Measurements from ENCODE around the gene DDX25. TPM values are rescaled to one million over a fixed set of nuclear protein-coding genes. Genes with fewer than 3 reads are reported as not detected.

The DDX25 gene
- total and polyA plus RNA-seq, 9 donors = 0.22 to 0.77 (median 0.35) TPM

GRCh38 chr11:125974284-125974683 lies 70.0 kb downstream of the DDX25 start:
- H3K36me3 ChIP-seq (ENCODE audit: control insufficient read depth, insufficient read depth, low read length) = peaks cover 5% of the 10 kb centered on the region
- no peak for DNase-seq

GRCh38 chr11:125975634-125976033 lies 71.3 kb downstream of the DDX25 start:
- H3K4me1 ChIP-seq (ENCODE audit: control insufficient read depth, insufficient read depth, low read length) = no peaks in the 10 kb centered on the region
- no CpG with 5 or more reads among the region's 6 CpGs for WGBS (ENCODE audit: insufficient coverage)
- no peaks in the 10 kb centered on the region for H3K27me3 ChIP-seq (ENCODE audit: control insufficient read depth, insufficient read depth, low read length)
- no peak for DNase-seq
- no peaks in the 10 kb centered on the region for H3K9me3 ChIP-seq (replicated peaks; ENCODE audit: control insufficient read depth, low read depth, low read length)
- H3K27ac ChIP-seq (ENCODE audit: low read length) = no peak overlapping the region
- no peak overlapping the region for H3K4me3 ChIP-seq (ENCODE audit: low read length)
- H3K36me3 ChIP-seq (ENCODE audit: control insufficient read depth, insufficient read depth, low read length) = peaks cover 3% of the 10 kb centered on the region

More at GRCh38 chr11:125974284-125974683, 70.0 kb downstream of the DDX25 start:
- Histone ChIP-seq H3K27me3 (ENCODE audit: control insufficient read depth, insufficient read depth, low read length) (no peaks in the 10 kb centered on the region), H3K9me3 (replicated peaks; ENCODE audit: control insufficient read depth, low read depth, low read length) (no peaks in the 10 kb centered on the region), H3K27ac (ENCODE audit: low read length) (no peak overlapping the region), H3K4me1 (ENCODE audit: control insufficient read depth, insufficient read depth, low read length) (no peaks in the 10 kb centered on the region), H3K4me3 (ENCODE audit: low read length) (no peak overlapping the region)

GRCh38 chr11:125976156-125976555 lies 71.8 kb downstream of the DDX25 start:
- Histone ChIP-seq H3K27ac (ENCODE audit: low read length) (no peak overlapping the region), H3K27me3 (ENCODE audit: control insufficient read depth, insufficient read depth, low read length) (no peaks in the 10 kb centered on the region), H3K4me1 (ENCODE audit: control insufficient read depth, insufficient read depth, low read length) (no peaks in the 10 kb centered on the region), H3K4me3 (ENCODE audit: low read length) (no peak overlapping the region), H3K9me3 (replicated peaks; ENCODE audit: control insufficient read depth, low read depth, low read length) (no peaks in the 10 kb centered on the region), H3K36me3 (ENCODE audit: control insufficient read depth, insufficient read depth, low read length) (peaks cover 7% of the 10 kb centered on the region)
- no peak for DNase-seq

GRCh38 chr11:125977333-125977732 lies 73.0 kb downstream of the DDX25 start:
- Histone ChIP-seq H3K36me3 (ENCODE audit: control insufficient read depth, insufficient read depth, low read length) (peaks cover 7% of the 10 kb centered on the region), H3K27ac (ENCODE audit: low read length) (no peak overlapping the region), H3K4me1 (ENCODE audit: control insufficient read depth, insufficient read depth, low read length) (no peaks in the 10 kb centered on the region), H3K9me3 (replicated peaks; ENCODE audit: control insufficient read depth, low read depth, low read length) (no peaks in the 10 kb centered on the region), H3K4me3 (ENCODE audit: low read length) (no peak overlapping the region), H3K27me3 (ENCODE audit: control insufficient read depth, insufficient read depth, low read length) (no peaks in the 10 kb centered on the region)
- no CpG with 5 or more reads among the region's 3 CpGs for WGBS (ENCODE audit: insufficient coverage)
- DNase-seq = no peak

GRCh38 chr11:125978181-125978716 lies 73.9 kb downstream of the DDX25 start:
- Histone ChIP-seq H3K9me3 (replicated peaks; ENCODE audit: control insufficient read depth, low read depth, low read length) (no peaks in the 10 kb centered on the region), H3K27ac (ENCODE audit: low read length) (peak overlapping the region; percentile 47), H3K36me3 (ENCODE audit: control insufficient read depth, insufficient read depth, low read length) (peaks cover 10% of the 10 kb centered on the region), H3K27me3 (ENCODE audit: control insufficient read depth, insufficient read depth, low read length) (no peaks in the 10 kb centered on the region), H3K4me3 (ENCODE audit: low read length) (no peak overlapping the region), H3K4me1 (ENCODE audit: control insufficient read depth, insufficient read depth, low read length) (no peaks in the 10 kb centered on the region)
- no peak for DNase-seq
- WGBS (ENCODE audit: insufficient coverage) = no CpG with 5 or more reads among the region's 6 CpGs

Other genes with a start within 250 kb of the DDX25 start
- gene ACRV1, start 223.7 kb upstream of the DDX25 start, total RNA-seq = not detected
- gene ACRV1, start 223.7 kb upstream of the DDX25 start, polyA plus RNA-seq (ENCODE audit: insufficient read depth in 1 of 8, insufficient read length in 8 of 8, low replicate concordance in 1 of 8) = under 1 TPM; 0.26 to 0.78 (median 0.37) TPM
- gene PATE1, start 158.2 kb upstream of the DDX25 start, total RNA-seq = not detected
- gene PATE1, start 158.2 kb upstream of the DDX25 start, polyA plus RNA-seq (ENCODE audit: insufficient read depth in 1 of 8, insufficient read length in 8 of 8, low replicate concordance in 1 of 8) = not detected
- 0.13 TPM for gene PATE2, start 125.7 kb upstream of the DDX25 start, total RNA-seq
- gene PATE2, start 125.7 kb upstream of the DDX25 start, polyA plus RNA-seq (ENCODE audit: insufficient read depth in 1 of 8, insufficient read length in 8 of 8, low replicate concordance in 1 of 8) = under 1 TPM in 2 of 8 donors, not detected in 6; 0.07 to 0.17 TPM
- not detected for gene PATE3, start 116.4 kb upstream of the DDX25 start, total RNA-seq
- not detected for gene PATE3, start 116.4 kb upstream of the DDX25 start, polyA plus RNA-seq (ENCODE audit: insufficient read depth in 1 of 8, insufficient read length in 8 of 8, low replicate concordance in 1 of 8)
- not detected for gene PATE4, start 71.2 kb upstream of the DDX25 start, total RNA-seq
- gene PATE4, start 71.2 kb upstream of the DDX25 start, polyA plus RNA-seq (ENCODE audit: insufficient read depth in 1 of 8, insufficient read length in 8 of 8, low replicate concordance in 1 of 8) = under 1 TPM in 3 of 8 donors, not detected in 5; 0.09 to 0.25 (median 0.12) TPM
- 5.3 TPM for gene HYLS1, start 16.8 kb upstream of the DDX25 start, total RNA-seq
- gene HYLS1, start 16.8 kb upstream of the DDX25 start, polyA plus RNA-seq (ENCODE audit: insufficient read depth in 1 of 8, insufficient read length in 8 of 8, low replicate concordance in 1 of 8) = 1 to 10 TPM; 5.0 to 7.4 (median 5.9) TPM
- 11.0 TPM for gene PUS3, start 1.3 kb upstream of the DDX25 start, total RNA-seq
- gene PUS3, start 1.3 kb upstream of the DDX25 start, polyA plus RNA-seq (ENCODE audit: insufficient read depth in 1 of 8, insufficient read length in 8 of 8, low replicate concordance in 1 of 8) = 10 to 100 TPM in 6 of 8 donors, 1 to 10 TPM in 2; 9.6 to 12.7 (median 10.9) TPM
- 0.27 TPM for gene VSIG10L2, start 41.5 kb downstream of the DDX25 start, total RNA-seq
- under 1 TPM in 2 of 8 donors, not detected in 6; 0.03 to 0.04 TPM for gene VSIG10L2, start 41.5 kb downstream of the DDX25 start, polyA plus RNA-seq (ENCODE audit: insufficient read depth in 1 of 8, insufficient read length in 8 of 8, low replicate concordance in 1 of 8)
- 42.1 TPM for gene CDON, start 158.4 kb downstream of the DDX25 start, total RNA-seq
- gene CDON, start 158.4 kb downstream of the DDX25 start, polyA plus RNA-seq (ENCODE audit: insufficient read depth in 1 of 8, insufficient read length in 8 of 8, low replicate concordance in 1 of 8) = 10 to 100 TPM; 12.5 to 38.0 (median 21.3) TPM